ENCODE measurements around the gene ARL15. TPM values are rescaled to one million over a fixed set of nuclear protein-coding genes. Genes with fewer than 3 reads are reported as not detected.
A peak's percentile ranks its signal among the peaks of the same experiment; 100 is the strongest.

The ARL15 gene
- total RNA-seq, 1 donor from 2014 or later: 56.6 TPM

GRCh38 chr5:54282876-54283275 lies 27.5 kb downstream of the ARL15 start:
- DNase-seq: no peak

GRCh38 chr5:54281960-54282692 lies 28.2 kb downstream of the ARL15 start:
- no peak for DNase-seq

- DNase-seq: no peak
Observed at GRCh38 chr5:54279960-54280359, 30.4 kb downstream of the ARL15 start.

- DNase-seq: no peak
Observed at GRCh38 chr5:54278979-54279717, 31.2 kb downstream of the ARL15 start.

GRCh38 chr5:54278036-54278830 lies 32.1 kb downstream of the ARL15 start:
- DNase-seq: no peak

- no peak for DNase-seq
Observed at GRCh38 chr5:54276048-54276447, 34.3 kb downstream of the ARL15 start.

GRCh38 chr5:54275361-54275760 lies 35.0 kb downstream of the ARL15 start:
- no peak for DNase-seq

GRCh38 chr5:54274944-54275343 lies 35.4 kb downstream of the ARL15 start:
- DNase-seq: no peak

GRCh38 chr5:54273715-54274114 lies 36.7 kb downstream of the ARL15 start:
- no peak for DNase-seq

GRCh38 chr5:54272746-54273145 lies 37.6 kb downstream of the ARL15 start:
- no peak for DNase-seq

- no peak for DNase-seq
Observed at GRCh38 chr5:54270326-54270725, 40.0 kb downstream of the ARL15 start.

GRCh38 chr5:54264574-54264973 lies 45.8 kb downstream of the ARL15 start:
- DNase-seq: no peak

GRCh38 chr5:54263447-54263846 lies 46.9 kb downstream of the ARL15 start:
- DNase-seq: no peak

GRCh38 chr5:54261596-54261995 lies 48.8 kb downstream of the ARL15 start:
- DNase-seq: no peak

- no peak for DNase-seq
Observed at GRCh38 chr5:54259981-54260380, 50.4 kb downstream of the ARL15 start.

GRCh38 chr5:54259090-54259489 lies 51.3 kb downstream of the ARL15 start:
- DNase-seq: no peak

GRCh38 chr5:54257366-54258118 lies 52.8 kb downstream of the ARL15 start:
- DNase-seq: no peak

GRCh38 chr5:54254482-54255198 lies 55.7 kb downstream of the ARL15 start:
- peak; percentile 24 for DNase-seq

GRCh38 chr5:54251981-54252380 lies 58.4 kb downstream of the ARL15 start:
- no peak for DNase-seq

- peak; percentile 56 for DNase-seq
Observed at GRCh38 chr5:54249210-54250028, 61.0 kb downstream of the ARL15 start.

- DNase-seq: no peak
Observed at GRCh38 chr5:54247226-54247625, 63.1 kb downstream of the ARL15 start.
